Spleen (tissue), 7 donors: Measurements from ENCODE around the gene SMAD6.

Experiments used
- CTCF ChIP-seq, 11 experiments: fragments of 200-600 bp in 7 of 11; fragments of 450-650 bp in 4 of 11; sonication (generic) in 4 of 11; IDR thresholded peaks in 8 of 11; conservative IDR thresholded peaks in 3 of 11; 1 replicate in 7 of 11; 2 replicates in 4 of 11; pipeline versions ENCODE4 v1.4.0 to v1.8.0; 2016 to 2021; ENCODE audit warnings: antibody characterized with exemption in 11 of 11, inconsistent platforms in 4 of 11, mild to moderate bottlenecking in 1 of 11
- POLR2A ChIP-seq, 3 donors: fragments of 450-650 bp; IDR thresholded peaks; one replicate each; pipeline ENCODE4 v1.5.1; 2017; ENCODE audit warnings: antibody characterized with exemption in 3 of 3, mild to moderate bottlenecking in 1 of 3
- POLR2AphosphoS5 ChIP-seq, 3 donors: sonication (generic); formaldehyde crosslinking; IDR thresholded peaks; one replicate each; pipeline ENCODE4 v1.5.1; 2017; ENCODE audit warnings: antibody characterized with exemption in 3 of 3
- donor health status: DM: no; HTN: no; CAD: no; lungs with moderate emphysema.
- donor health status: DM: no; HTN: no; CAD: no.
- donor health status: DM: no; HTN: no; CAD: no.

- TF ChIP-seq CTCF (IDR thresholded peaks at IDR 0.05 in 8 of 11, conservative IDR thresholded peaks at IDR 0.05 in 3 of 11) (no peak), POLR2A (IDR thresholded peaks at IDR 0.05) (no peak), POLR2AphosphoS5 (IDR thresholded peaks at IDR 0.05) (peak in 1 of 3 donors; percentile 26)
Measured at GRCh38 chr15:66654739-66655375, 47.2 kb upstream of the SMAD6 start.
